Measurements from ENCODE around the gene GIPC1. TPM values are rescaled to one million over a fixed set of nuclear protein-coding genes. Genes with fewer than 3 reads are reported as not detected.

GIPC1 gene
- total RNA-seq, 1 donor from 2014 or later = 48.9 TPM

Small RNA genes within 50 kb of the gene (microRNA-seq; reads per million reads assigned to microRNA genes)
- not detected for gene MIR639

Other genes with a start within 250 kb of the GIPC1 start
- gene ADGRE5, start 114.7 kb downstream of the GIPC1 start, total RNA-seq = 32.9 TPM
- 29.1 TPM for gene DDX39A, start 76.8 kb downstream of the GIPC1 start, total RNA-seq
- gene PKN1, start 62.8 kb downstream of the GIPC1 start, total RNA-seq = 129 TPM
- gene PTGER1, start 20.8 kb downstream of the GIPC1 start, total RNA-seq = not detected
- 43.0 TPM for gene DNAJB1, start 22.3 kb upstream of the GIPC1 start, total RNA-seq
- 73.8 TPM for gene TECR, start 33.5 kb upstream of the GIPC1 start, total RNA-seq
- gene NDUFB7, start 75.9 kb upstream of the GIPC1 start, total RNA-seq = 533 TPM
- not detected for gene CLEC17A, start 87.0 kb upstream of the GIPC1 start, total RNA-seq
- gene ADGRE3, start 178.7 kb upstream of the GIPC1 start, total RNA-seq = not detected
- gene ZNF333, start 193.9 kb upstream of the GIPC1 start, total RNA-seq = 7.0 TPM

Measured in Right ventricle myocardium superior (tissue), 1 donor.